ENCODE measurements around the gene PCDHGB3. TPM values are rescaled to one million over a fixed set of nuclear protein-coding genes. Genes with fewer than 3 reads are reported as not detected.

PCDHGB3 gene
- total and polyA plus RNA-seq, 9 of the 15 experiments (the other 6 are each of a cell fraction or from before 2014, with no cell fraction given), result 0.05 to 0.19 (median 0.11) TPM; not detected in 2

GRCh38 chr5:141354900-141355469 is 15.1 kb upstream of the PCDHGB3 start, which contains the start of gene PCDHGA4 (continued):
- TF ChIP-seq HOMEZ (CRISPR knock-in tag; IDR thresholded peaks at IDR 0.05), result no peak
- no peak for TF ChIP-seq CAMTA2 (CRISPR knock-in tag; conservative IDR thresholded peaks at IDR 0.05)
- no peak for TF ChIP-seq DIDO1 (tag; IDR thresholded peaks at IDR 0.05; ENCODE audit: low read depth)
- no peak for TF ChIP-seq ZSCAN32 (CRISPR knock-in tag; IDR thresholded peaks at IDR 0.05)
- peak in 1 of 2 experiments; percentile 19 for TF ChIP-seq E2F6 (IDR thresholded peaks at IDR 0.05; ENCODE audit: borderline replicate concordance in 1 of 2, extremely low read depth in 1 of 2, insufficient read depth in 1 of 2, insufficient read length in 1 of 2, low read depth in 1 of 2, low read length in 1 of 2, poor library complexity in 1 of 2, severe bottlenecking in 1 of 2)
- no peak for TF ChIP-seq ZNF232 (CRISPR knock-in tag; IDR thresholded peaks at IDR 0.05)
- no peak for TF ChIP-seq COPS2 (conservative IDR thresholded peaks at IDR 0.05)
- peak in 2 of 3 experiments; percentile 20 to 64 for TF ChIP-seq YY1 (IDR thresholded peaks at IDR 0.05; ENCODE audit: borderline replicate concordance in 1 of 3, control insufficient read depth in 1 of 3, extremely low read depth in 1 of 3, insufficient read depth in 3 of 3, insufficient read length in 1 of 3, insufficient replicate concordance in 2 of 3, low read depth in 1 of 3, low read length in 2 of 3)
- TF ChIP-seq ZNF655 (CRISPR knock-in tag; IDR thresholded peaks at IDR 0.05), result no peak
- no peak for TF ChIP-seq GATAD2A (IDR thresholded peaks at IDR 0.05)
- TF ChIP-seq POU5F1 (IDR thresholded peaks at IDR 0.05; ENCODE audit: borderline replicate concordance, low read depth, low read length, partially characterized antibody), result no peak
- no peak for TF ChIP-seq ZNF324 (CRISPR knock-in tag; IDR thresholded peaks at IDR 0.05)
- TF ChIP-seq CTCF (IDR thresholded peaks at IDR 0.05 in 2 of 3, conservative IDR thresholded peaks at IDR 0.05 in 1 of 3; ENCODE audit: insufficient read depth in 2 of 3, low read depth in 1 of 3, low read length in 3 of 3), result peak; percentile 47 to 69 (median 64); a peak in 4 of 6 replicates
- no peak for TF ChIP-seq ZNF41 (CRISPR knock-in tag; conservative IDR thresholded peaks at IDR 0.05)
- TF ChIP-seq CHD1 (IDR thresholded peaks at IDR 0.05; ENCODE audit: low read length), result no peak
- TF ChIP-seq AFF1 (IDR thresholded peaks at IDR 0.05; ENCODE audit: low read depth in 1 of 2, partially characterized antibody in 2 of 2), result no peak

Measured in K562 (cell line).